HG02610 (cell line): ENCODE results near the gene TAF11L9.
"Not testable (repeated sequence)": the region's sequence is repeated elsewhere in the genome, so short reads cannot be mapped to it uniquely, and the experiment has no call there.

ENCODE experiments used
- ATAC-seq: cut with Tn5 transposase; IDR thresholded peaks from one replicate; pipeline ENCODE4 v1.9.1; 2021; ENCODE audit warnings: mild to moderate bottlenecking, moderate library complexity; ENCODE audit not compliant: unreplicated experiment

The TAF11L9 gene

DNA sequence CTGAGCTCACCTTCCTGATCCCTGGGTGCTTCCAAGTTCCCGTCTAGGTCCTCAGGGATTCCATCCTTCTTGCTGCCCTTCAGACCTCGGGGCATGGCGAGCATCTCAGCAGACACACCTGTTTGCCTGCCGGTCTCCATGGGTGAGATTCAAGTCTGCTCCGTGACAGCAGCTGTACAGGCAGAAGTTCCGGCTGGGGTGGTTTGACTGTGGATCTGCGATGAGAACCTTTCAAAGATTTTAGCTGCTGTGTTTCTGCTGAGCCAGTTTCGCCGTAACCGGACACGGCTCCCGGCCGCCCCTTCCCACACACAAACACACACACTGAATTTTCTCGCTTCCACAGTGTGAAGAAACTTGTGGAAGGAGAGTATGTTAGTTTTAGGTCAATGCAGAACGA lies at the start of gene TAF11L9:
TAF11L9 (minus strand) TSS at position 140 of the 400 bp plus-strand sequence.
- ATAC-seq = not testable (repeated sequence)

DNA sequence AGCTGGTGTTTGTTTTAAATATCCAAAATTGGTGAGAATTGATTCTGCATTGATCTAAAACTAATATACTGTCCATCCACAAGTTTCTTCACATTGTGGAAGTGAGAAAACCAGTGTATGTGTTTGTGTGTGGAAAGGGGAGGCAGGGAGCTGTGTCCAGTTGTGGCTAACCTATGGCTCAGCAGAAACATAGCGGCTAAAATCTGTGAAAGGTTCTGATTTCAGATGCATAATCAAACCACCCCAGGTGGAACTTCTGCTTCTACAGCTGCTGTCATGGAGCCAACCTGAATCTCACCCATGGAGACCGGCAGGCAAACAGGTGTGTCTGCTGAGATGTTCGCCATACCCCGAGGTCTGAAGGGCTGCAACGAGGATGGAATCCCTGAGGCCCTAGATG lies 40.0 kb upstream of the TAF11L9 start, which contains the start of gene TAF11L14:
TAF11L14 (plus strand) TSS at position 301 of the 400 bp plus-strand sequence.
- no peak for ATAC-seq

DNA sequence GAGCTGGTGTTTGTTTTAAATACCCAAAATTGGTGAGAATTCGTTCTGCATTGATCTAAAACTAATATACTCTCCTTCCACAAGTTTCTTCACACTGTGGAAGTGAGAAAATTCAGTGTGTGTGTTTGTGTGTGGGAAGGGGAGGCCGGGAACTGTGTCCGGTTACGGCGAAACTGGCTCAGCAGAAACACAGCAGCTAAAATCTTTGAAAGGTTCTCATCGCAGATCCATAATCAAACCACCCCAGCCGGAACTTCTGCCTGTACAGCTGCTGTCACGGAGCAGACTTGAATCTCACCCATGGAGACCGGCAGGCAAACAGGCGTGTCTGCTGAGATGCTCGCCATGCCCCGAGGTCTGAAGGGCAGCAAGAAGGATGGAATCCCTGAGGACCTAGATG lies 37.6 kb upstream of the TAF11L9 start, which contains the start of gene TAF11L13:
TAF11L13 (plus strand) TSS at position 301 of the 400 bp plus-strand sequence.
- ATAC-seq = not testable (repeated sequence)

DNA sequence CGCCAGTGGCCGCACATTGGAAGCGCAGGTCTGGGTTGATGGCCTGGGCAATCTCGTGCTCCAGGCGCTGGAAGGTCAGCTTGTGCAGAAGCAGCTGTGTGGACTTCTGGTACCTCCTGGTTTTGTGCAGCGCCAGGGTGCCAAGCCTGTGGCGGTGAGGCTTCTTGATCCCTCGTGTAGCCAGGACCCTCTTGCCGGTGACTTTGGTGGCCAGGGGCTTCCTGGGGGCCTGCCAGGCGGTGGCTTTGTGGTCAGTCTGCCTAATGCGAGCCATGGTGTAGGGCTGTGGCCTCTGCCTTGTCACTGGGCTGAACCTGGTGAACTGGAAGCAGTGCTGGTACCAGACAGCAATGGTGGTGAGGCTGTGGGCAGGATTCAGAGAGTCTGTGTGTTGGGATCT lies 31.5 kb upstream of the TAF11L9 start:
- ATAC-seq = no peak

DNA sequence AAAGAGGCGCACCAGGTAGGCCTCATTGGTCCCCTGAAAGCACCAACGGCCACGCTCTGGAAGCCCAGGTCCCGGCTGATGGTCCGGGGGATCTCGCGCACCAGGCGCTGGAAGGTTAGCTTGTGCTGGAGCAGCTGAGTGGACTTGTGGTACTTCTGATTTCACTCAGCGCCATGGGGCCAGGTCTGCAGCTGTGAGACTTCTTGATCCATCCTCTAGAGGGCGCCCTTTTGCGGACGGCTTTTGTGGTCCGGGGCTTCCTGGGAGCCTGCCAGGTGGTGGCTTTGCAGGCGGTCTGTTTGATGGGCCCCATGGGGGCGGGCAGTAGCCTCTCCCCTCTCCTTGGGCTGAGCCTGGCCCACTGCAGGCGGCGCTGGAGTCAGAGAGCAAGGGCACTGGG lies 26.4 kb upstream of the TAF11L9 start:
- ATAC-seq = no peak

DNA sequence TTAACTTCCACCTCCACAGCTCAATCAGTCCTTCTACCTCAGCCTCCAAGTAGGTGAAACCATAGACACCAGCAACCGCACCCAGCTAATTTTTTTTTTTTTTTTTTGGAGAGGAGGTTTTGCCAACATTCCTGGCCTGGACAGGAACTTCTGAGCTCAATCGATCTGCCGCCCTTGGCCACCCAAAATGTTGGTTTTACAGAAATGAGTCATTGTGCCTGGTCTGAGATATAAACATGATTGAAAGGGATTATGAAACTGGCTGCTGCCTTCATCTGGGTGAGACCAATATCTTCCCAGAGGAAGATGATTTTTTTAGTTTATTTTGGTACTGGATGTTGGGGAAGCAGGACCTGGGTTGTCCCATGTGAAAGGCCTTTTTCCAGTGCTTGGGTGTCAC lies 25.2 kb upstream of the TAF11L9 start:
- ATAC-seq = no peak

DNA sequence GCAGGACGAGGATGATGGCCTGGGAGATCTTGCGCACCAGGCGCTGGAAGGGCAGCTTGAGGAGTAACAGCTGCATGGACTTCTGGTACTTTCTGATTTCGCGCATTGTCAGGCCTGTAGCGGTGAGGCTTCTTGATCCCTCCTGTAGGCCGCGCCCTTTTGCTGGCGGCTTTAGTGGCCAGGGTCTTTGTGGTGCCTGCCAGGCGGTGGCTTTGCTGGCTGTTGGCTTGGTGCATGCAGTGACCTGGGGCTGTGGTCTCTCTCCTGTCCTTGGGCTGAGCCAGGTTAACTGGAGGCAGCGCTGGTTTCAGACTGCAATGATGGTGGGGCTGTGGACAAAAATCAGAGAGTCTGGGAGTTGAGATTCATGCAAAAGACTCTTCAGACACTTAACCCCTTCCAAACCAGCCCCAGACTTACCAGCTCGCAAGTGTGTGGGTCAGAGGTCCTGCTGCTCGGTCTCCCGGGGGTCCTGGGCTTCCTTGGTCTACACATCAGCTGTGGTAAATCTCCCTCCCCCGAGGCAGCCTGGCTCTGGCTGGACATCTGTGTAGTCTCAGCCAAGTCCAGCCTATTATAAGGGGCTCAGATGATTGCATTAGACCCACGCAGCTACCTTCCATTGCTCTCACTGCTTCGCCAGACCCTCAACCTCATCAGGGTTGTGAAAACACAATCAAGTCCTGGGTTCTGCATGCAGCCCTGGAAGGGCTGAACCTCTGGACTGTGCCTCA lies 20.8 kb upstream of the TAF11L9 start:
- ATAC-seq = no peak

DNA sequence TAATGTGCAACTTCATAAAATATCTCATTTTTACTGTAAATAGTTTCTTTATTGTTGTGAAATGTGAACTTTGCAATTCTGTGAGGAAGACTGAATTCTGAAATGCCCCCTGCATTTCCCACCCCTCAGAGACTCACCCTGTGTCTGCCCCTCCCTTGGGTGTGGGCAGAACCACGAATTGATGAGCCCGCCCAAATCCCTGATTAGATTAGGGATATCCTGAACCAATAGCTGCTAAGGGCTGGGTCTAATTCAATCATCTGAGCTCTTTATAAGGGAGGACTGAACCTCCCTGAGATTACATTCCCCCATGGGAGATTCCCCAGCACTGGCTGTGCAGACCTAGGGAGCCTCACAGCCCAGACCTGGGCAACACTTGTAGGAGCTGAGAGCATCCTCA lies 15.9 kb upstream of the TAF11L9 start, which contains the start of gene TAF11L12:
TAF11L12 (plus strand) TSS at position 301 of the 400 bp plus-strand sequence.
- ATAC-seq = not testable (repeated sequence)

DNA sequence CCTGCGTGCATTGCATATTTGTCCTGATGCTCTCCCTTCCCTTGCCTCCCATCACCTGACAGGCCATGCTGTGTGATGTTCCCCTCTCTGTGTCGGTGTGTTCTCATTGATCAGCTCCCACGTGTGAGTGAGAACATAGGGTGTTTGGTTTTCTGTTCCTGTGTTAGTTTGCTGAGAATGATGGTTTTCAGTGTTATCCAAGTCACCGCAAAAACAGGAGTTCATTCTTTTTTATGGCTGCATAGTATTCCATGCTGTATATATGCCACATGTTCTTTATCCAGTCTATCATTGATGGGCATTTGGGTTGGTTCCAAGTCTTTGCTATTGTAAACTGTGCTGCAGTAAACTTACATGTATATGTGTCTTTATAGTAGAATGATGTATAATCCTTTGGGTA lies 13.3 kb upstream of the TAF11L9 start:
- ATAC-seq = not testable (repeated sequence)

DNA sequence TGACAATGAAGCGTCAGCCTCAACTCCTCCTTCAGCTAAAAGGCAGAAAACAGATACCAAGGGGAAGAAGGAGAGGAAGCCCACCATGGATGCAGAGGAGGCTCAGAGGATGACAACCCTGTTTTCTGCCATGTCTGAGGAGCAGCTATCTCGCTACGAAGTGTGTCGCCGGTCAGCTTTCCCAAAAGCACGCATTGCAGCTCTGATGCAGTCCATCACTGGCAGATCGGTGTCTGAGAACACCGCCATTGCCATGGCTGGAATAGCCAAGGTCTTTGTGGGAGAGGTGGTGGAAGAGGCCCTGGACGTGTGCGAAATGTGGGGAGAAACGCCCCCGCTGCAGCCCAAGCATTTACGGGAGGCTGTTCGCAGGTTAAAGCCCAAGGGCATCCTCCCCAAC lies 10.8 kb upstream of the TAF11L9 start:
- ATAC-seq = no peak

DNA sequence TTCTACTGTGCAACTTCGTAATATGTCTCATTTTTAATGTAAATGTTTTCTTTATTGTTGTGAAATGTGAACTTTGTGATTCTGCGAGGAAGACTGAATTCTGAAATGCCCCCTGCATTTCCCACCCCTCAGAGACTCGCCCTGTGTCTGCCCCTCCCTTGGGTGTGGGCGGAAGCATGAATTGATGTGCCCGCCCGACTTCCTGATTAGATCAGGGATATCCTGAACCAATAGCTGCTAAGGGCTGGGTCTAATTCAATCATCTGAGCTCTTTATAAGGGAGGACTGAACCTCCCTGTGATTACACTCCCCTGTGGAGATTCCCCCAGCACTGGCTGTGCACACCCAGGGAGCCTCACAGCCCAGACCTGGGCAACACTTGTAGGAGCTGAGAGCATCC lies 9.7 kb upstream of the TAF11L9 start, which contains the start of gene TAF11L11:
TAF11L11 (plus strand) TSS at position 304 of the 400 bp plus-strand sequence.
- not testable (repeated sequence) for ATAC-seq

DNA sequence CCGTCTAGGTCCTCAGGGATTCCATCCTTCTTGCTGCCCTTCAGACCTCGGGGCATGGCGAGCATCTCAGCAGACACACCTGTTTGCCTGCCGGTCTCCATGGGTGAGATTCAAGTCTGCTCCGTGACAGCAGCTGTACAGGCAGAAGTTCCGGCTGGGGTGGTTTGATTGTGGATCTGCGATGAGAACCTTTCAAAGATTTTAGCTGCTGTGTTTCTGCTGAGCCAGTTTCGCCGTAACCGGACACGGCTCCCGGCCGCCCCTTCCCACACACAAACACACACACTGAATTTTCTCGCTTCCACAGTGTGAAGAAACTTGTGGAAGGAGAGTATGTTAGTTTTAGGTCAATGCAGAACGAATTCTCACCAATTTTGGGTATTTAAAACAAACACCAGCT lies 3.5 kb upstream of the TAF11L9 start, which contains the start of gene TAF11L10:
TAF11L10 (minus strand) TSS at position 101 of the 400 bp plus-strand sequence.
- ATAC-seq = not testable (repeated sequence)

DNA sequence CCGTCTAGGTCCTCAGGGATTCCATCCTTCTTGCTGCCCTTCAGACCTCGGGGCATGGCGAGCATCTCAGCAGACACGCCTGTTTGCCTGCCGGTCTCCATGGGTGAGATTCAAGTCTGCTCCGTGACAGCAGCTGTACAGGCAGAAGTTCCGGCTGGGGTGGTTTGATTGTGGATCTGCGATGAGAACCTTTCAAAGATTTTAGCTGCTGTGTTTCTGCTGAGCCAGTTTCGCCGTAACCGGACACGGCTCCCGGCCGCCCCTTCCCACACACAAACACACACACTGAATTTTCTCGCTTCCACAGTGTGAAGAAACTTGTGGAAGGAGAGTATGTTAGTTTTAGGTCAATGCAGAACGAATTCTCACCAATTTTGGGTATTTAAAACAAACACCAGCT lies 3.3 kb downstream of the TAF11L9 start, which contains the start of gene TAF11L8:
TAF11L8 (minus strand) TSS at position 101 of the 400 bp plus-strand sequence.
- not testable (repeated sequence) for ATAC-seq

DNA sequence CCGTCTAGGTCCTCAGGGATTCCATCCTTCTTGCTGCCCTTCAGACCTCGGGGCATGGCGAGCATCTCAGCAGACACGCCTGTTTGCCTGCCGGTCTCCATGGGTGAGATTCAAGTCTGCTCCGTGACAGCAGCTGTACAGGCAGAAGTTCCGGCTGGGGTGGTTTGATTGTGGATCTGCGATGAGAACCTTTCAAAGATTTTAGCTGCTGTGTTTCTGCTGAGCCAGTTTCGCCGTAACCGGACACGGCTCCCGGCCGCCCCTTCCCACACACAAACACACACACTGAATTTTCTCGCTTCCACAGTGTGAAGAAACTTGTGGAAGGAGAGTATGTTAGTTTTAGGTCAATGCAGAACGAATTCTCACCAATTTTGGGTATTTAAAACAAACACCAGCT lies 8.5 kb downstream of the TAF11L9 start, which contains the start of gene TAF11L7:
TAF11L7 (minus strand) TSS at position 101 of the 400 bp plus-strand sequence.
- ATAC-seq = not testable (repeated sequence)
